CD4-positive, CD25-positive, alpha-beta regulatory T cell (primary cell): Measurements from ENCODE around the gene POMGNT2. TPM values are rescaled to one million over a fixed set of nuclear protein-coding genes. Genes with fewer than 3 reads are reported as not detected.

Source experiments
- ATAC-seq, 2 donors: fragments of 150-1000 bp; cut with Tn5 transposase; one replicate each; pipeline ENCODE4 v1.10.0; 2021; ENCODE audit warnings: low read depth in 2 of 2, moderate number of reproducible peaks in 2 of 2, moderate library complexity in 1 of 2
- DNase-seq, 3 donors: peaks; one replicate each; pipeline versions ENCODE4 v3.0.0 to v3.0.0-alpha.2; 2012 to 2022; ENCODE audit warnings: mixed read lengths in 1 of 3
- H3K27ac ChIP-seq: one replicate; pipeline ENCODE4 v1.7.0; 2013; ENCODE audit warnings: mild to moderate bottlenecking, low read length; ENCODE audit not compliant: insufficient read depth, poor library complexity, severe bottlenecking
- H3K27me3 ChIP-seq: one replicate; pipeline ENCODE4 v1.7.0; 2013; ENCODE audit warnings: low read length; ENCODE audit not compliant: control insufficient read depth, insufficient read depth
- H3K36me3 ChIP-seq: one replicate; pipeline ENCODE4 v1.7.0; 2013; ENCODE audit warnings: mild to moderate bottlenecking, low read length, moderate library complexity; ENCODE audit not compliant: control insufficient read depth, insufficient read depth
- H3K4me1 ChIP-seq: 2 replicates; pipeline ENCODE4 v1.7.0; 2013; ENCODE audit warnings: mild to moderate bottlenecking, low read length; ENCODE audit not compliant: insufficient read depth, control insufficient read depth, poor library complexity, severe bottlenecking
- H3K4me3 ChIP-seq: one replicate; pipeline ENCODE4 v1.7.0; 2013; ENCODE audit warnings: low read depth, mild to moderate bottlenecking, low read length, moderate library complexity
- H3K9me3 ChIP-seq, 2 experiments: 1 replicate in 1 of 2; 2 replicates in 1 of 2; pipeline ENCODE4 v1.7.0; 2013; ENCODE audit warnings: low read length in 2 of 2, mild to moderate bottlenecking in 1 of 2, moderate library complexity in 1 of 2; ENCODE audit not compliant: control insufficient read depth in 2 of 2
- H3K27ac Mint-ChIP-seq, 3 donors: one replicate each; pipeline ENCODE4 v1.8.0; 2020 to 2022; ENCODE audit warnings: mild to moderate bottlenecking in 3 of 3, mixed read lengths in 3 of 3, moderate library complexity in 2 of 3
- H3K27me3 Mint-ChIP-seq: one replicate; pipeline ENCODE4 v1.8.0; 2022; ENCODE audit warnings: mild to moderate bottlenecking, mixed read lengths
- H3K36me3 Mint-ChIP-seq: one replicate; pipeline ENCODE4 v1.8.0; 2020; ENCODE audit warnings: mixed read lengths
- H3K4me1 Mint-ChIP-seq, 4 donors: one replicate each; pipeline ENCODE4 v1.8.0; 2020 to 2022; ENCODE audit warnings: mixed read lengths in 4 of 4, mild to moderate bottlenecking in 1 of 4
- H3K4me3 Mint-ChIP-seq, 4 donors: one replicate each; pipeline ENCODE4 v1.8.0; 2020 to 2022; ENCODE audit warnings: mild to moderate bottlenecking in 4 of 4, mixed read lengths in 4 of 4, moderate library complexity in 3 of 4
- H3K9me3 Mint-ChIP-seq, 7 donors: one replicate each; pipeline ENCODE4 v1.8.0; 2020 to 2022; ENCODE audit warnings: mixed read lengths in 7 of 7, mild to moderate bottlenecking in 3 of 7, moderate library complexity in 2 of 7
- polyA plus RNA-seq, 4 donors: library from polyadenylated mRNA; unstranded; fragments of 300-500 nt; fragmentation: Illumina TruSeq; gene quantifications; one replicate each; pipeline ENCODE4 v1.2.3, GENCODE V29; 2021
- total RNA-seq: library from RNA; stranded (reverse); gene quantifications from one replicate; pipeline ENCODE4 v1.2.3, GENCODE V29; 2022

POMGNT2 gene
- total and polyA plus RNA-seq, 5 donors from 2014 or later: 1.7 to 6.3 (median 2.9) TPM

DNA sequence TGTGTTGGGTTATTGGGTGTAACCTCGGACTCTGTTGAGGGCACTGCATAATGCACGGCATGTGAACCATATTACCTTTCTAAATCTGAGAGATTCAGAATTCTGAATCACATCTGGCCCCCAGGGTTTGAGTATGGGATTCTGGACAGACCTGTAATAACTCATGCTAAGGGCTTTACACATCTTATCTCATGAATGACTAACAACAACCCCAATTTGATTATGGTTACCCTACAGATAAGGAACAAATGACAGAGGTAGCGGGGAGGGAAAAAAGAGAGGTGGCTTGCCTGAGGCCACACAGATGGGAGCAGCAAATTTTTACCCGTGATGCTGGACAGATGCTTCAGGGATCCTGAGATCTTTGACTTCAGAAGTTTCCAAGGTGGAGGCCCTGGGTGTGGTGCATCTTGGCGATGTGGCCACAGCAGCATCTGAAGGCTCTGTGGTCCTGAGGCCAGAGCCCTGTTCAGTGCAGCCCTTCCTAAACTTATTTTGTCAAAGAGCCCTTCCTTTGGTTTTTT is 43.8 kb downstream of the POMGNT2 start:
- Mint-ChIP-seq H3K36me3 (no peaks in the 10 kb centered on the region), H3K4me3 (no peak overlapping the region), H3K27me3 (peaks cover 11% of the 10 kb centered on the region), H3K27ac (no peak overlapping the region), H3K9me3 (peaks cover 0 to 3% (median 0%) of the 10 kb centered on the region in 7 donors), H3K4me1 (peaks cover 0 to 10% (median 1%) of the 10 kb centered on the region in 4 donors)
- H3K4me1 ChIP-seq: no peaks in the 10 kb centered on the region
- DNase-seq: no peak
- H3K27ac ChIP-seq: no peak overlapping the region
- no peak overlapping the region for H3K4me3 ChIP-seq
- no peaks in the 10 kb centered on the region for H3K9me3 ChIP-seq
- no peaks in the 10 kb centered on the region for H3K27me3 ChIP-seq
- H3K36me3 ChIP-seq: no peaks in the 10 kb centered on the region
- ATAC-seq: no peak

DNA sequence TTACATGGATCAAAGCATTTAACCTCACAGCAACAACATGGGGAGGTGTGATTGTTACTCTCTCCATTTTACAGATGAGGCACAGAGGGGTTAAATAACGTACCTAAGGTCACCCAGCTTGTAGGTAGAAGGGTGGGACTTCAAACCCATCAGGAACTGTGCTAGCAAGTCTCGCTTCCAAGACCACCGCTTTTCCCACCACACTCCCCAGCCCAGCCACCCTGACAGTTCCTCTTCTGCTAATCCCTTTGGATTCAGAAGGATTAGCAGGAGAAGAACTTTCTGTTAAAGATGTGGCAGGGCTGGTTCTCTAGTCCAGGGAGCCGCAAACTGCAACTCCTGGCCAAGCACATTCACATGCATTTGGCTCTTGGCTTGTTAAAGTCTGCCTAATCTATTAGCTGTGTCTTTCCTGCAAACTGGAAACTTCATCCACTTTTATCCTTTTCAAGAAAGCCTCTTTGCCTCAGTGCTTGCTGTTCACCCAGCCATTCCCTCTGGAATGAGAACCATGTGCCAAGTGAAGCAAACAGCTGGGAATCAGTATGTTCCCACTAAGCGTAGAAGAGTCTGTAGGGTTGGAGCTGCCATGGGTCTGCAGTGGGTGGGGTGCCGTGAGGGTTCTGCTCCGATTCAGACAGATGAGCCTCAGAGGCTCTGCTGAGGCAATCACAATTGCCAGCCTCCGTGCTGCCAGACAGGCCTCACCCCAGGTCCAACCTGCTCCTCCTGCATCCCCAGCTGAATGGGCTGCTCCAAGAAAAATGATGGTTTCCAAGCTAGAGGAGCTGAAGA is 44.6 kb downstream of the POMGNT2 start:
- H3K27ac Mint-ChIP-seq: no peak overlapping the region
- ATAC-seq: no peak

GRCh38 chr3:43059456-43059855 is 46.4 kb downstream of the POMGNT2 start:
- Histone ChIP-seq H3K27me3 (no peaks in the 10 kb centered on the region), H3K9me3 (no peaks in the 10 kb centered on the region), H3K27ac (no peak overlapping the region), H3K4me3 (no peak overlapping the region), H3K36me3 (no peaks in the 10 kb centered on the region), H3K4me1 (no peaks in the 10 kb centered on the region)
- DNase-seq (no peak), ATAC-seq (no peak)
- Mint-ChIP-seq H3K27me3 (peaks cover 16% of the 10 kb centered on the region), H3K9me3 (peaks cover 0 to 3% (median 0%) of the 10 kb centered on the region in 7 donors), H3K27ac (peak overlapping the region in 1 of 3 donors; percentile 34), H3K36me3 (no peaks in the 10 kb centered on the region), H3K4me1 (peaks cover 0 to 10% (median 1%) of the 10 kb centered on the region in 4 donors), H3K4me3 (no peak overlapping the region)

More for the DNA sequence above, 44.6 kb downstream of the POMGNT2 start:
- no peaks in the 10 kb centered on the region for H3K36me3 ChIP-seq
- H3K4me1 ChIP-seq: no peaks in the 10 kb centered on the region
- no peak overlapping the region for H3K27ac ChIP-seq
- H3K27me3 ChIP-seq: no peaks in the 10 kb centered on the region
- H3K4me1 Mint-ChIP-seq: peaks cover 0 to 10% (median 1%) of the 10 kb centered on the region in 4 donors
- H3K9me3 Mint-ChIP-seq: peaks cover 0 to 3% (median 0%) of the 10 kb centered on the region in 7 donors
- no peak overlapping the region for H3K4me3 ChIP-seq
- H3K4me3 Mint-ChIP-seq: no peak overlapping the region
- H3K9me3 ChIP-seq: no peaks in the 10 kb centered on the region
- peaks cover 11% of the 10 kb centered on the region for H3K27me3 Mint-ChIP-seq
- DNase-seq: no peak
- H3K36me3 Mint-ChIP-seq: no peaks in the 10 kb centered on the region

GRCh38 chr3:43055806-43056770 is 49.8 kb downstream of the POMGNT2 start:
- DNase-seq (no peak), ATAC-seq (no peak)
- Mint-ChIP-seq H3K4me1 (peaks cover 0 to 10% (median 1%) of the 10 kb centered on the region in 4 donors), H3K27me3 (peaks cover 38% of the 10 kb centered on the region), H3K27ac (peak overlapping the region in 1 of 3 donors; percentile 12), H3K9me3 (peaks cover 0 to 15% (median 5%) of the 10 kb centered on the region in 7 donors), H3K4me3 (no peak overlapping the region), H3K36me3 (peaks cover 5% of the 10 kb centered on the region)
- H3K9me3 ChIP-seq: peaks cover 6 to 11% of the 10 kb centered on the region in 2 experiments
- no peaks in the 10 kb centered on the region for H3K4me1 ChIP-seq
- peaks cover 4% of the 10 kb centered on the region for H3K27me3 ChIP-seq
- H3K36me3 ChIP-seq: no peaks in the 10 kb centered on the region
- H3K4me3 ChIP-seq: no peak overlapping the region
- no peak overlapping the region for H3K27ac ChIP-seq

DNA sequence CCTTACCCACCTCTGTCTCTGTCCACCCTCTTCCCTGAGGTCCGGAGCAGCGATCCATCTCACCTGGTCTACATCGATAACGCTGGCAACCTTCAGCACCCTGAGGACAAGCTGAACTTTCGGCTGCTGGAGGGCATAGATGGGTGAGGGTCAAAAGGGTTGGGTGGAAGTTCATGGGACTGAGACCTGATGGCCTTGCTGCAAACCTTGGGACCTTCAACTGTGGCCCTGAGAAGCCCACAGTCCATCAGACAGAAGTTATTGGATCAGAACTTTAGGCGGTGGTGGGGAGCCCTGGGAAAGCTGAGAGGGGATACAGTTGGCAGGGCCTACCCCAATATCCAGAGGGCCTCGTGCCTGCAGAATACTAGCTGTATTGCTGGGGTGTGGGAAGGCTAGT is 50.5 kb downstream of the POMGNT2 start:
- DNase-seq (no peak), ATAC-seq (no peak)
- no peak overlapping the region for H3K27ac Mint-ChIP-seq
- peaks cover 2 to 21% (median 7%) of the 10 kb centered on the region in 7 donors for H3K9me3 Mint-ChIP-seq
- no peaks in the 10 kb centered on the region for H3K36me3 ChIP-seq
- H3K36me3 Mint-ChIP-seq: peaks cover 5% of the 10 kb centered on the region
- H3K27me3 ChIP-seq: peaks cover 4% of the 10 kb centered on the region
- H3K4me1 ChIP-seq: no peaks in the 10 kb centered on the region
- H3K4me3 Mint-ChIP-seq: no peak overlapping the region
- peaks cover 41% of the 10 kb centered on the region for H3K27me3 Mint-ChIP-seq
- H3K27ac ChIP-seq: no peak overlapping the region
- peaks cover 0 to 3% (median under 1%) of the 10 kb centered on the region in 4 donors for H3K4me1 Mint-ChIP-seq
- H3K9me3 ChIP-seq: peaks cover 8 to 16% of the 10 kb centered on the region in 2 experiments
- H3K4me3 ChIP-seq: no peak overlapping the region

- Mint-ChIP-seq H3K27me3 (peaks cover 41% of the 10 kb centered on the region), H3K4me1 (no peaks in the 10 kb centered on the region), H3K27ac (no peak overlapping the region), H3K9me3 (peaks cover 2 to 25% (median 10%) of the 10 kb centered on the region in 7 donors), H3K4me3 (no peak overlapping the region), H3K36me3 (peaks cover 5% of the 10 kb centered on the region)
- no peaks in the 10 kb centered on the region for H3K36me3 ChIP-seq
- peaks cover 4% of the 10 kb centered on the region for H3K27me3 ChIP-seq
- H3K4me1 ChIP-seq: no peaks in the 10 kb centered on the region
- peaks cover 11 to 22% of the 10 kb centered on the region in 2 experiments for H3K9me3 ChIP-seq
- no peak overlapping the region for H3K27ac ChIP-seq
- H3K4me3 ChIP-seq: no peak overlapping the region
- ATAC-seq: no peak
- no peak for DNase-seq
Measured at GRCh38 chr3:43054754-43055153, 51.1 kb downstream of the POMGNT2 start.

GRCh38 chr3:43053291-43053690 is 52.6 kb downstream of the POMGNT2 start:
- DNase-seq: no peak
- H3K4me3 ChIP-seq: no peak overlapping the region
- Mint-ChIP-seq H3K27ac (no peak overlapping the region), H3K27me3 (peaks cover 47% of the 10 kb centered on the region), H3K36me3 (peaks cover 5% of the 10 kb centered on the region), H3K9me3 (peaks cover 2 to 39% (median 18%) of the 10 kb centered on the region in 7 donors), H3K4me3 (no peak overlapping the region), H3K4me1 (no peaks in the 10 kb centered on the region)
- H3K4me1 ChIP-seq: no peaks in the 10 kb centered on the region
- H3K27me3 ChIP-seq: peaks cover 4% of the 10 kb centered on the region
- no peak for ATAC-seq
- H3K27ac ChIP-seq: no peak overlapping the region
- no peaks in the 10 kb centered on the region for H3K36me3 ChIP-seq
- H3K9me3 ChIP-seq: peaks cover 20 to 32% of the 10 kb centered on the region in 2 experiments
